Measurements from ENCODE around the gene NKAPD1. TPM values are rescaled to one million over a fixed set of nuclear protein-coding genes. Genes with fewer than 3 reads are reported as not detected.
"Not testable (repeated sequence)": the region's sequence is repeated elsewhere in the genome, so short reads cannot be mapped to it uniquely, and the experiment has no call there.

NKAPD1 gene
- polyA plus RNA-seq = 10 to 100 TPM in 1 of 2 donors, 1 to 10 TPM in 1; 9.0 to 10.8 TPM

DNA sequence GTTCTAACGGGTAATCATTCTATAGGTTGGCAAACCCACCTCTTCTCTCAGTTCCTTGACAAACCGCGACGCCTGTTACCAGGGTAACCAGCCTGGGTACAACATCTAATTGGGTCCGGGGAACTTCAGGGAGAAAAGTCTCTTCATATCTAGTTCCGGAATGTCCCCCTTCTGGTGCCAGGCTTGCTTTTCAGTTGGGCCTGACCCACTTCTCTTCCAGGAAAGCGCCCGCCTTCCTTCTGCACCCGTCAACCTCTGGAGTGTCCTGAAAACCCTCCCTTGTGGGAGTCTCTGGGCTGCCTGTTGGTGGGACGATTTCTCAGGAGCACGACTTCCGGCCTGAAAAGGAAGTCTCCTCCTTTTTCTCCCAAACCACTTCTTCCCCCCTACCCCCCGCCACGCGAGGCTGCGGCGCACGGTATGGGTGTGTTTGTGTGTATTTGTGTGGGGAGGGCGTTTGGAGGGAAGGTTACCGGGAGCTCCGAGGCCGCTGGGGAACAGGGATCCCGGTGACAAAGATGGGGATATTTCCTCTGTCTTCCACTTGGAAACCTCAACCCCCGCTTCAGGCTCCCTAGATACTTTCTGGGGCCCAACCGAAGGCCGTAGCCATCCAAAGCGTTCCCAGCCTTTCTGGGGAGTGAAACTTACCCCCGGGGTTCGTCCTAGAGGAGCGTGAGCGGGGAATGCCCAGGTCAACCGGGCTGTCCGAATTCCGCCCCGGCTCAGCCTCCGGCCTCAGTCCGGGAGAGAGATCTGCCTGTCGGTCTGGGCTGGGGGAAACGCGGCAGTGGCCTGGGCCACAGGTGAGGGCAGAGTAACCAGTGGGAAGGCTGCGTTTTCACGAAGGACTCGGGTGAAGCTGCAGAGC is at the start of gene NKAPD1, which contains the start of gene PIH1D2:
NKAPD1 (plus strand) TSS at position 359 of the 871 bp plus-strand sequence. CDS start 1,276 bp downstream, outside the sequence.
PIH1D2 (minus strand) TSS at position 77 of the 871 bp plus-strand sequence. CDS start 843 bp downstream, outside the sequence.
- WGBS, 2 donors = 0 to 1% methylated on average over 42 to 43 of the region's 43 CpGs

GRCh38 chr11:112024773-112025678 is 49.1 kb upstream of the NKAPD1 start, which contains the start of gene DLAT:
DLAT (plus strand) TSS chr11:112025408; CDS start chr11:112025473, 65 bp downstream.
- Histone ChIP-seq H3K4me3 (ENCODE audit: low read depth in 1 of 2, low read length in 2 of 2) (peak within 1 kb of the TSS; percentile 87 to 94), H3K27me3 (ENCODE audit: control insufficient read depth in 1 of 2, insufficient read depth in 2 of 2, low read length in 2 of 2) (no peaks in the 10 kb centered on the region), H3K9me3 (ENCODE audit: control insufficient read depth in 2 of 2, insufficient read depth in 1 of 2, low read depth in 1 of 2, low read length in 1 of 2) (no peaks in the 10 kb centered on the region), H3K4me1 (ENCODE audit: control insufficient read depth in 2 of 2, insufficient read depth in 2 of 2, low read length in 1 of 2) (no peaks in the 10 kb centered on the region), H3K36me3 (ENCODE audit: control insufficient read depth in 2 of 2, insufficient read depth in 2 of 2, low read length in 1 of 2) (peaks cover 6 to 8% of the 10 kb centered on the region in 2 donors), H3K27ac (ENCODE audit: low read depth in 2 of 2, low read length in 1 of 2) (peak within 1 kb of the TSS; percentile 86 to 94)
- WGBS, 2 donors = 0 to 1% methylated on average over 71 of the region's 71 CpGs

More for the DNA sequence above, at the start of gene NKAPD1, which contains the start of gene PIH1D2:
- peak within 1 kb of the TSS; percentile 88 to 97 for H3K27ac ChIP-seq (ENCODE audit: low read depth in 2 of 2, low read length in 1 of 2)
- H3K27me3 ChIP-seq (ENCODE audit: control insufficient read depth in 1 of 2, insufficient read depth in 2 of 2, low read length in 2 of 2) = no peaks in the 10 kb centered on the region
- H3K9me3 ChIP-seq (ENCODE audit: control insufficient read depth in 2 of 2, insufficient read depth in 1 of 2, low read depth in 1 of 2, low read length in 1 of 2) = no peaks in the 10 kb centered on the region
- H3K36me3 ChIP-seq (ENCODE audit: control insufficient read depth in 2 of 2, insufficient read depth in 2 of 2, low read length in 1 of 2) = no peaks in the 10 kb centered on the region
- H3K4me1 ChIP-seq (ENCODE audit: control insufficient read depth in 2 of 2, insufficient read depth in 2 of 2, low read length in 1 of 2) = no peaks in the 10 kb centered on the region
- peak within 1 kb of the TSS; percentile 80 to 92 for H3K4me3 ChIP-seq (ENCODE audit: low read depth in 1 of 2, low read length in 2 of 2)

- peaks cover 8 to 11% of the 10 kb centered on the region in 2 donors for H3K36me3 ChIP-seq (ENCODE audit: control insufficient read depth in 2 of 2, insufficient read depth in 2 of 2, low read length in 1 of 2)
- H3K27ac ChIP-seq (ENCODE audit: low read depth in 2 of 2, low read length in 1 of 2) = peak overlapping the region; percentile 86 to 94
- no peaks in the 10 kb centered on the region for H3K4me1 ChIP-seq (ENCODE audit: control insufficient read depth in 2 of 2, insufficient read depth in 2 of 2, low read length in 1 of 2)
- WGBS, 2 donors = 0% methylated on average over 8 of the region's 8 CpGs
- H3K4me3 ChIP-seq (ENCODE audit: low read depth in 1 of 2, low read length in 2 of 2) = peak overlapping the region; percentile 87 to 94
- H3K9me3 ChIP-seq (ENCODE audit: control insufficient read depth in 2 of 2, insufficient read depth in 1 of 2, low read depth in 1 of 2, low read length in 1 of 2) = no peaks in the 10 kb centered on the region
- no peaks in the 10 kb centered on the region for H3K27me3 ChIP-seq (ENCODE audit: control insufficient read depth in 1 of 2, insufficient read depth in 2 of 2, low read length in 2 of 2)
These were observed 48.4 kb upstream of the NKAPD1 start for GRCh38 chr11:112025707-112026106.

GRCh38 chr11:112026784-112027410 is 47.2 kb upstream of the NKAPD1 start:
- H3K36me3 ChIP-seq (ENCODE audit: control insufficient read depth in 2 of 2, insufficient read depth in 2 of 2, low read length in 1 of 2) = peaks cover 8 to 12% of the 10 kb centered on the region in 2 donors
- H3K27ac ChIP-seq (ENCODE audit: low read depth in 2 of 2, low read length in 1 of 2); H3K4me3 ChIP-seq (ENCODE audit: low read depth in 1 of 2, low read length in 2 of 2); H3K4me1 ChIP-seq (ENCODE audit: control insufficient read depth in 2 of 2, insufficient read depth in 2 of 2, low read length in 1 of 2); H3K27me3 ChIP-seq (ENCODE audit: control insufficient read depth in 1 of 2, insufficient read depth in 2 of 2, low read length in 2 of 2); H3K9me3 ChIP-seq (ENCODE audit: control insufficient read depth in 2 of 2, insufficient read depth in 1 of 2, low read depth in 1 of 2, low read length in 1 of 2): not testable (repeated sequence)
- 90 to 94% methylated on average over 21 to 43 of the region's 49 CpGs for WGBS, 2 donors

GRCh38 chr11:112029460-112029859 is 44.6 kb upstream of the NKAPD1 start:
- no peaks in the 10 kb centered on the region for H3K4me1 ChIP-seq (ENCODE audit: control insufficient read depth in 2 of 2, insufficient read depth in 2 of 2, low read length in 1 of 2)
- H3K27me3 ChIP-seq (ENCODE audit: control insufficient read depth in 1 of 2, insufficient read depth in 2 of 2, low read length in 2 of 2) = no peaks in the 10 kb centered on the region
- no peak overlapping the region for H3K4me3 ChIP-seq (ENCODE audit: low read depth in 1 of 2, low read length in 2 of 2)
- peaks cover 11 to 13% of the 10 kb centered on the region in 2 donors for H3K36me3 ChIP-seq (ENCODE audit: control insufficient read depth in 2 of 2, insufficient read depth in 2 of 2, low read length in 1 of 2)
- no peak overlapping the region for H3K27ac ChIP-seq (ENCODE audit: low read depth in 2 of 2, low read length in 1 of 2)
- no peaks in the 10 kb centered on the region for H3K9me3 ChIP-seq (ENCODE audit: control insufficient read depth in 2 of 2, insufficient read depth in 1 of 2, low read depth in 1 of 2, low read length in 1 of 2)
- 95 to 100% methylated on average over 2 of the region's 2 CpGs for WGBS, 2 donors

DNA sequence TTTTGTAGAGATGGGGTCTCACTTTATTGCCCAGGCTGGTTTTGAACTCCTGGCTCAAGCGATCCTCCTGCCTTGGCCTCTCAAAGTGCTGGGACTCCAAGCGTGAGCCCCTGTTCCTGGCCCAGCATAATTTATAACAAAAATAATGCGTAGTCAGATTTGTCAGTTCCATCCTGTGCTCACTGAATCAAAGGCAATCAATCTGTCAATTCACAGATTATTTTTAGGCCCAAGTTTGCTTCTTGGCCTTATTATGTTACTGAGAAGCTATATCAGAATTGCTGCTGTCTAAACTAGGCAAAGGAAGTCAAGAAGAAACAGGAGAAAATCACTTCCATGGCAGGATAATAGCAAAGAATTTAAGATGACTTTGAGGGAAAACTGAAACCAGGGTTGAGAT is 40.2 kb upstream of the NKAPD1 start:
- 92 to 98% methylated on average over 3 of the region's 3 CpGs for WGBS, 2 donors
- Histone ChIP-seq H3K4me1 (ENCODE audit: control insufficient read depth in 2 of 2, insufficient read depth in 2 of 2, low read length in 1 of 2) (no peaks in the 10 kb centered on the region), H3K36me3 (ENCODE audit: control insufficient read depth in 2 of 2, insufficient read depth in 2 of 2, low read length in 1 of 2) (peaks cover 11 to 16% of the 10 kb centered on the region in 2 donors), H3K9me3 (ENCODE audit: control insufficient read depth in 2 of 2, insufficient read depth in 1 of 2, low read depth in 1 of 2, low read length in 1 of 2) (no peaks in the 10 kb centered on the region), H3K27ac (ENCODE audit: low read depth in 2 of 2, low read length in 1 of 2) (no peak overlapping the region), H3K4me3 (ENCODE audit: low read depth in 1 of 2, low read length in 2 of 2) (no peak overlapping the region), H3K27me3 (ENCODE audit: control insufficient read depth in 1 of 2, insufficient read depth in 2 of 2, low read length in 2 of 2) (no peaks in the 10 kb centered on the region)

DNA sequence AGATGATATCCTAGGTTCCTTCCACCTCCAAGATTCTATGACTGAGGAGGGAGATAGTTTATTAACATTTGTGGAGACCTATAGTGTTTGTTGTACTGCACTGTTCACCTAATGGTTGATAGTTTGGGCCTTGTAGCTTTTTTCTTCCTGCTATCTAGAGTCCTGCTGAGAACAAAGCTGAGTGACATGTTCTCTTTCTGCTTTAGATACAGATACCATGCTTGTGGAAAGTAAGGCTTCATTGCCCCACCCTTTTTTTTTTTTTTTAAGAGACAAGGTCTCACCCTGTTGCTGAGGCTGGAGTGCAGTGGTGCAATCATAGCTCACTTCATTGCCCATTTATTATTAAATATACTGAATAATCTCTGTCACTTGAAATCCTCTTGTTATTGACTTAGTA is 36.6 kb upstream of the NKAPD1 start:
- Histone ChIP-seq H3K9me3 (ENCODE audit: control insufficient read depth in 2 of 2, insufficient read depth in 1 of 2, low read depth in 1 of 2, low read length in 1 of 2) (no peaks in the 10 kb centered on the region), H3K4me1 (ENCODE audit: control insufficient read depth in 2 of 2, insufficient read depth in 2 of 2, low read length in 1 of 2) (no peaks in the 10 kb centered on the region), H3K27ac (ENCODE audit: low read depth in 2 of 2, low read length in 1 of 2) (no peak overlapping the region), H3K36me3 (ENCODE audit: control insufficient read depth in 2 of 2, insufficient read depth in 2 of 2, low read length in 1 of 2) (peaks cover 4 to 5% of the 10 kb centered on the region in 2 donors), H3K4me3 (ENCODE audit: low read depth in 1 of 2, low read length in 2 of 2) (no peak overlapping the region), H3K27me3 (ENCODE audit: control insufficient read depth in 1 of 2, insufficient read depth in 2 of 2, low read length in 2 of 2) (no peaks in the 10 kb centered on the region)

DNA sequence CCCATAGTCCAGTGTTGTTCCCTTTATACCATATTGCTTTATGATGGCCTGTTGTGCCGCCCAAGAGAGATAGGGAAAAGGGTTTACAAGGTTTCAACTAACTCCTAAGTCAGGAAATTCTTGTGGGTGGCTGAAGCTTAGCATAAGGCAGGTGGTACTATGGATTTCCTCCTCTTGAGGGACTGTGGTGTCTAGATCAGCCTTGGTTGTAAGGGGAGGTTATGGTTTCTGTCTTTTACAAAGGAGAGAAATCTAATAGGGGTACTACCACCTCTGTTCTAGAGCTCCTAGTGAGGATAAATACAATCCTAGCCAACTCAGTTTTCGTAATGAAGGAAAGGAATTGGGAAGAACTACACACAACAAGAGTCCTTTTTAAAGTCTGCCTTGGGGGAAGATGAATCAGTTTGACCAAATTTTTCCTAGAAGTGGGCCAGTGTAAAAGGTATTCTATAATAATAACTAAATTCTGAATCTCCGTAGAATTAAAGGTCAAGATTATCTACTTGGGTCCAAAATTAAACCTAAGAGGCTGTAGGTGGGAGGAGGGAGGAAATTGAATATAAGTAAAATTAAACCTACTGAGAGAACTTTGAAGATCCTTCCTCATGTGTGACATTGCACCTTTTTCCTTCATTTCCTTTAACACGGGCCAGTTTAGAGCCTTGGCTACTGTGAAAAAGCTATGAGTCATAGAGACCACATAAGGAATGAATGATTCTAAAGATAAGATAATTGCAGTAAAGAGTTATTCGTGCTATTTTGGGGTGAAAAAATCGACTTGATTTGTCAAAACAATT is 31.7 kb upstream of the NKAPD1 start:
- Histone ChIP-seq H3K27ac (ENCODE audit: low read depth in 2 of 2, low read length in 1 of 2) (no peak overlapping the region), H3K27me3 (ENCODE audit: control insufficient read depth in 1 of 2, insufficient read depth in 2 of 2, low read length in 2 of 2) (no peaks in the 10 kb centered on the region), H3K4me1 (ENCODE audit: control insufficient read depth in 2 of 2, insufficient read depth in 2 of 2, low read length in 1 of 2) (no peaks in the 10 kb centered on the region), H3K9me3 (ENCODE audit: control insufficient read depth in 2 of 2, insufficient read depth in 1 of 2, low read depth in 1 of 2, low read length in 1 of 2) (no peaks in the 10 kb centered on the region), H3K4me3 (ENCODE audit: low read depth in 1 of 2, low read length in 2 of 2) (no peak overlapping the region), H3K36me3 (ENCODE audit: control insufficient read depth in 2 of 2, insufficient read depth in 2 of 2, low read length in 1 of 2) (peaks cover 2 to 3% of the 10 kb centered on the region in 2 donors)
- 64 to 68% methylated on average over 6 of the region's 6 CpGs for WGBS, 2 donors

All from esophagus (tissue), 2 donors.